Measurements from ENCODE around the gene EPS15. TPM values are rescaled to one million over a fixed set of nuclear protein-coding genes. Genes with fewer than 3 reads are reported as not detected.
"Not testable (repeated sequence)": the region's sequence is repeated elsewhere in the genome, so short reads cannot be mapped to it uniquely, and the experiment has no call there.

The EPS15 gene
- polyA plus RNA-seq, 1 of the 3 experiments (the other 2 are of a cell fraction) = 17.0 TPM

DNA sequence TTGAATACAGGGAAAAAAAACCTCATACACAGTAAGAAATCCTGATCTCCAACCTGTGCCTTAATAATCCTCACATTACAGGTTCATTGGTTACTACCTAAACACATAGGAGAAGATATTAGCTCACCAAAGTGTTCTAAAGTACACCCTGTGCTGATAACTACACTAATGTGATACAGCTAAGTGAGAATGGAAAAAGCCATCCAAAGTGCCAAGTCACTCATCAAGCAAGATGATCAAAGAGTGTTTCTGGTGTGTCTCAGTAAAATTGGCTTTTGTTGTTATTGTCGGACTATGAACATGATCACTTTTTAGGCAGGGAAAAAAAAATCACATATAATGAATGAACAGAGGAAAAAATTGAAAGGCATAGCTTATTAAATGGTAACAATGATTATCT is 31.4 kb downstream of the EPS15 start:
- peaks cover 0 to 6% of the 10 kb centered on the region in 2 experiments; a peak in 2 of 4 replicates for H3K4me1 ChIP-seq (ENCODE audit: control insufficient read depth in 1 of 2, insufficient read depth in 2 of 2, low read depth in 1 of 2, low read length in 1 of 2)
- POLR2A ChIA-PET = no interaction called here
- peaks cover 95% of the 10 kb centered on the region for H3K79me2 ChIP-seq (ENCODE audit: insufficient read depth)
- no peak for TF ChIP-seq FOXJ3 (CRISPR knock-in tag; IDR thresholded peaks at IDR 0.05)
- TF ChIP-seq, protein P1, sequence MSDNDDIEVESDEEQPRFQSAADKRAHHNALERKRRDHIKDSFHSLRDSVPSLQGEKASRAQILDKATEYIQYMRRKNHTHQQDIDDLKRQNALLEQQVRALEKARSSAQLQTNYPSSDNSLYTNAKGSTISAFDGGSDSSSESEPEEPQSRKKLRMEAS (IDR thresholded peaks at IDR 0.05; ENCODE audit: low read depth) = no peak
- no peak for TF ChIP-seq GATA2 (CRISPR knock-in tag; IDR thresholded peaks at IDR 0.05)
- TF ChIP-seq, protein P2, sequence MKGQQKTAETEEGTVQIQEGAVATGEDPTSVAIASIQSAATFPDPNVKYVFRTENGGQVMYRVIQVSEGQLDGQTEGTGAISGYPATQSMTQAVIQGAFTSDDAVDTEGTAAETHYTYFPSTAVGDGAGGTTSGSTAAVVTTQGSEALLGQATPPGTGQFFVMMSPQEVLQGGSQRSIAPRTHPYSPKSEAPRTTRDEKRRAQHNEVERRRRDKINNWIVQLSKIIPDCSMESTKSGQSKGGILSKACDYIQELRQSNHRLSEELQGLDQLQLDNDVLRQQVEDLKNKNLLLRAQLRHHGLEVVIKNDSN (IDR thresholded peaks at IDR 0.05; ENCODE audit: borderline replicate concordance, low read depth) = no peak
- no peak overlapping the region for H3K4me3 ChIP-seq (ENCODE audit: low read depth in 2 of 2, low read length in 1 of 2)
- no peaks in the 10 kb centered on the region for H3K27me3 ChIP-seq (ENCODE audit: insufficient read depth)
- H3K27ac ChIP-seq (ENCODE audit: low read depth in 2 of 2, low read length in 1 of 2) = no peak overlapping the region
- no peaks in the 10 kb centered on the region for H3K9me2 ChIP-seq
- H4K20me1 ChIP-seq (ENCODE audit: insufficient read depth) = peaks cover 23% of the 10 kb centered on the region; the same call in 1 of the 2 replicates
- DNase-seq = no peak
- no peak overlapping the region for H3K4me2 ChIP-seq
- H2AFZ ChIP-seq (ENCODE audit: low read depth) = no peak overlapping the region
- no peaks in the 10 kb centered on the region for H3K9me3 ChIP-seq
- H3F3A ChIP-seq (replicated peaks; ENCODE audit: insufficient read depth) = peaks cover 5% of the 10 kb centered on the region
- CTCF ChIA-PET = interaction anchor here (1.2 kb wide), 1 partner anchor 281 kb away, joined by 4 read pairs; no protein-coding TSS in a partner anchor
- 100% methylated on average over 1 of the region's 1 CpG for WGBS (ENCODE audit: low lambda C conversion rate)
- H3K9ac ChIP-seq = no peak overlapping the region
- H3K36me3 ChIP-seq (replicated peaks in 1 of 2; ENCODE audit: control insufficient read depth in 1 of 2, insufficient read depth in 2 of 2, low read length in 1 of 2) = peaks cover 0 to 10% of the 10 kb centered on the region in 2 experiments

DNA sequence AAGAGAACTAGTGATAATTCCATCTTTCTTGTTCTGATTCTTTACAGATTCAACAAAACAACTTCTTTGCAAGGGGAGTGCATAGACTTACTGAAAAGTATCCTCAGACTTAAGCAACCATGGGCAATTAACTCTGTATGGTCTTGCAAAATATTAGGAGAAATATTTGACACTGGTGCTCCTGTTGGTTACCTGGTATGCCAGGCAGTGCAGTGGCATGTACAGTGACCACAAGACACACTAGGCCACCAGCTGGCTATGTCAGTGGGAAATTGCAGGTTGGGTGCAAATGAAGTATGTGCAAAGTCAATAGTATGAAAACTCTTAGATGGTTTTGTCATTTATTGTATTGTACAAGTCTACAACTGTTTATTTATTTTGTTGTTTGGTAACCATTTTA is 34.5 kb downstream of the EPS15 start:
- no peak for TF ChIP-seq NRF1 (IDR thresholded peaks at IDR 0.05; ENCODE audit: low read depth, low read length)
- Histone ChIP-seq H3K9ac (no peak overlapping the region), H3K79me2 (ENCODE audit: insufficient read depth) (peaks cover 93% of the 10 kb centered on the region)

DNA sequence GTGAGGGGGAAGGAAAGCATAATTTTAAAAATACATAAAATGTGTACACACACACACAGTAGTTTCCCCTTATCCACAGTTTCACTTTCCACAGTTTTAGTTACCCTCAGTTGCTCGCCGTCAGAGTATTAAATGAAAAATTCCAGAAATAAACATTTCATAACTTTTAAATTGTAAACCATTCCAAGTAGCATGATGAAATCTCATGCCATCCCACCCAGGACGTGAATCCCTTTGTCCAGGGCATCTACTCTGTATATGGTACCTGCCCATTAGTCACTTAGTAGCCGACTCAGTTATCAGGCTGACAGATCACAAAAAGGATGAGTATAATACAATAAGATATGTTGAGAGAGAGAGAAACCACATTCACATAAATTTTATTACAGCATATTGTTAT is 36.2 kb downstream of the EPS15 start:
- no peaks in the 10 kb centered on the region for H3K9me2 ChIP-seq
- peaks cover 1% of the 10 kb centered on the region for H3F3A ChIP-seq (replicated peaks; ENCODE audit: insufficient read depth)
- POLR2A ChIA-PET = no interaction called here
- WGBS (ENCODE audit: low lambda C conversion rate) = 69% methylated on average over 4 of the region's 4 CpGs
- TF ChIP-seq, protein P3, sequence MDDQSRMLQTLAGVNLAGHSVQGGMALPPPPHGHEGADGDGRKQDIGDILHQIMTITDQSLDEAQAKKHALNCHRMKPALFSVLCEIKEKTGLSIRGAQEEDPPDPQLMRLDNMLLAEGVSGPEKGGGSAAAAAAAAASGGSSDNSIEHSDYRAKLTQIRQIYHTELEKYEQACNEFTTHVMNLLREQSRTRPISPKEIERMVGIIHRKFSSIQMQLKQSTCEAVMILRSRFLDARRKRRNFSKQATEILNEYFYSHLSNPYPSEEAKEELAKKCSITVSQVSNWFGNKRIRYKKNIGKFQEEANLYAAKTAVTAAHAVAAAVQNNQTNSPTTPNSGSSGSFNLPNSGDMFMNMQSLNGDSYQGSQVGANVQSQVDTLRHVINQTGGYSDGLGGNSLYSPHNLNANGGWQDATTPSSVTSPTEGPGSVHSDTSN (IDR thresholded peaks at IDR 0.05) = peak; percentile 31; the same call in 1 of the 2 replicates
- TF ChIP-seq, protein P1 (IDR thresholded peaks at IDR 0.05; ENCODE audit: low read depth) = no peak
- H3K27ac ChIP-seq (ENCODE audit: low read depth in 2 of 2, low read length in 1 of 2) = 0 out of 4 replicates have a peak overlapping the region, but pooled peaks of 1 of the 2 experiments have one; percentile 19
- H3K9me3 ChIP-seq = no peaks in the 10 kb centered on the region
- H3K4me2 ChIP-seq = no peak overlapping the region
- H3K27me3 ChIP-seq (ENCODE audit: insufficient read depth) = no peaks in the 10 kb centered on the region
- H3K9ac ChIP-seq = no peak overlapping the region
- no peak overlapping the region for H3K4me3 ChIP-seq (ENCODE audit: low read depth in 2 of 2, low read length in 1 of 2)
- H3K79me2 ChIP-seq (ENCODE audit: insufficient read depth) = peaks cover 90% of the 10 kb centered on the region
- no peak overlapping the region for H2AFZ ChIP-seq (ENCODE audit: low read depth)
- peaks cover 0 to 36% of the 10 kb centered on the region in 2 experiments for H3K36me3 ChIP-seq (replicated peaks in 1 of 2; ENCODE audit: control insufficient read depth in 1 of 2, insufficient read depth in 2 of 2, low read length in 1 of 2)
- no peaks in the 10 kb centered on the region for H3K4me1 ChIP-seq (ENCODE audit: control insufficient read depth in 1 of 2, insufficient read depth in 2 of 2, low read depth in 1 of 2, low read length in 1 of 2)
- no peaks in the 10 kb centered on the region; the same call in 1 of the 2 replicates for H4K20me1 ChIP-seq (ENCODE audit: insufficient read depth)
- DNase-seq = no peak
- CTCF ChIA-PET = no interaction called here

More for the DNA sequence above, 34.5 kb downstream of the EPS15 start:
- no peak for DNase-seq
- peaks cover 0 to 31% of the 10 kb centered on the region in 2 experiments for H3K36me3 ChIP-seq (replicated peaks in 1 of 2; ENCODE audit: control insufficient read depth in 1 of 2, insufficient read depth in 2 of 2, low read length in 1 of 2)
- H3K9me2 ChIP-seq = no peaks in the 10 kb centered on the region
- H3K27ac ChIP-seq (ENCODE audit: low read depth in 2 of 2, low read length in 1 of 2) = no peak overlapping the region
- H3K9me3 ChIP-seq = no peaks in the 10 kb centered on the region
- H3K4me1 ChIP-seq (ENCODE audit: control insufficient read depth in 1 of 2, insufficient read depth in 2 of 2, low read depth in 1 of 2, low read length in 1 of 2) = peaks cover 0 to 6% of the 10 kb centered on the region in 2 experiments; a peak in 1 of 4 replicates
- H2AFZ ChIP-seq (ENCODE audit: low read depth) = no peak overlapping the region
- H3F3A ChIP-seq (replicated peaks; ENCODE audit: insufficient read depth) = peaks cover 5% of the 10 kb centered on the region
- H3K27me3 ChIP-seq (ENCODE audit: insufficient read depth) = no peaks in the 10 kb centered on the region
- CTCF ChIA-PET = interaction anchor here (1.1 kb wide), 1 partner anchor 12 kb away, joined by 3 read pairs; no protein-coding TSS in a partner anchor
- POLR2A ChIA-PET = no interaction called here
- no peak overlapping the region for H3K4me3 ChIP-seq (ENCODE audit: low read depth in 2 of 2, low read length in 1 of 2)
- H4K20me1 ChIP-seq (ENCODE audit: insufficient read depth) = peaks cover 10% of the 10 kb centered on the region; the same call in 1 of the 2 replicates
- no peak overlapping the region for H3K4me2 ChIP-seq

DNA sequence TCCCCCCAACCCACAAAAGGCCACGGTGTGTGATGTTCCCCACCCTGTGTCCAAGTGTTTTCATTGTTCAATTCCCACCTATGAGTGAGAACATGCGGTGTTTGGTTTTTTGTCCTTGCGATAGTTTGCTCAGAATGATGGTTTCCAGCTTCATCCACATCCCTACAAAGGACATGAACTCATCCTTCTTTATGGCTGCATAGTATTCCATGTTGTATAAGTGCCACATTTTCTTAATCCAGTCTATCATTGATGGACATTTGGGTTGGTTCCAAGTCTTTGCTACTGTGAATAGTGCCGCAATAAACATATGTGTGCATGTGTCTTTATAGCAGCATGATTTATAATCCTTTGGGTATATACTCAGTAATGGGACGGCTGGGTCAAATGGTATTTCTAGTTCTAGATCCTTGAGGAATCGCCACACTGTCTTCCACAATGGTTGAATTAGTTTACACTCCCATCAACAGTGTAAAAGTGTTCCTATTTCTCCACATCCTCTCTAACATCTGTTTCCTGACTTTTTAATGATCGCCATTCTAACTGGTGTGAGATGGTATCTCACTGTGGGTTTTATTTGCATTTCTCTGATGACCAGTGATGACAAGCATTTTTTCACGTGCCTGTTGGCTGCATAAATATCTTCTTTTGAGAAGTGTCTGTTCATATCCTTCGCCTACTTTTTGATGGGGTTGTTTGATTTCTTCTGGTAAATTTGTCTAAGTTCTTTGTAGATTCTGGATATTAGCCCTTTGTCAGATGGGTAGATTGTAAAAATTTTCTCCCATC is 44.0 kb downstream of the EPS15 start:
- CTCF ChIA-PET; H3K9me2 ChIP-seq; POLR2A ChIA-PET; H3K27ac ChIP-seq (ENCODE audit: low read depth in 2 of 2, low read length in 1 of 2); H3K4me3 ChIP-seq (ENCODE audit: low read depth in 2 of 2, low read length in 1 of 2); H3K4me1 ChIP-seq (ENCODE audit: control insufficient read depth in 1 of 2, insufficient read depth in 2 of 2, low read depth in 1 of 2, low read length in 1 of 2); H3K27me3 ChIP-seq (ENCODE audit: insufficient read depth); H4K20me1 ChIP-seq (ENCODE audit: insufficient read depth); DNase-seq; H3K4me2 ChIP-seq; H3K9ac ChIP-seq; H2AFZ ChIP-seq (ENCODE audit: low read depth); H3K9me3 ChIP-seq: not testable (repeated sequence)
- Histone ChIP-seq H3K79me2 (ENCODE audit: insufficient read depth) (peaks cover 17% of the 10 kb centered on the region), H3K36me3 (replicated peaks in 1 of 2; ENCODE audit: control insufficient read depth in 1 of 2, insufficient read depth in 2 of 2, low read length in 1 of 2) (peaks cover 12 to 32% of the 10 kb centered on the region in 2 experiments), H3F3A (replicated peaks; ENCODE audit: insufficient read depth) (peaks cover 14% of the 10 kb centered on the region)
- WGBS (ENCODE audit: low lambda C conversion rate) = 91% methylated on average over 9 of the region's 9 CpGs

Measured in SK-N-SH (cell line).